GM19099 (cell line): Measurements from ENCODE around the gene PRAME.

ENCODE experiments used
- POLR2A ChIP-seq: IDR thresholded peaks from 3 replicates; pipeline ENCODE4 v1.6.1; 2011; ENCODE audit warnings: low read depth; ENCODE audit not compliant: insufficient read length; ENCODE audit errors: extremely low read depth

The PRAME gene

GRCh38 chr22:22520020-22520656, 38.9 kb downstream of the PRAME start, which contains the start of gene ZNF280A:
Gene ZNF280A, minus strand, starts transcription at chr22:22520270. Its CDS starts 4,640 bp downstream, at chr22:22515630.
- no peak for TF ChIP-seq POLR2A

DNA sequence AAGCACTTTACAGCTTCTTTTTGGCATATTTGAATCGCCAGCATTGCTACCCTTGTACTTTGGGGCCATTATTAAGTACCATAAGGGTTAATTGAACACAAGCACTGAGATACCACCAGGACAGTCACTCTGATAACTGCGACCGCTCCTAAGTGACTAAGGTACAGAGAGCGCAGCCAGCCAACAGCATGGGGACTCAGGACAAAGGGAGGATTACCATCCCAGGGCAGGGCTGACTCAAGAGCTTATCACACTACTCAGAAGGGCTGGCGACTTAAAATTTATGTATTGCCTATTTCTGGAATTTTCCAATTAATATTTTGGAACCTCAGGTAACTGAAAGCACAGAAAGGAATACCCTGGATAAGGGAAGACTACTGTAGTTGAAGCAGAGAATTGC, 39.5 kb downstream of the PRAME start:
- TF ChIP-seq POLR2A = no peak

GRCh38 chr22:22516992-22517391, 42.1 kb downstream of the PRAME start:
- no peak for TF ChIP-seq POLR2A

- no peak for TF ChIP-seq POLR2A
Measured at GRCh38 chr22:22515890-22516289, 43.2 kb downstream of the PRAME start.

GRCh38 chr22:22513619-22514018, 45.4 kb downstream of the PRAME start:
- no peak for TF ChIP-seq POLR2A

DNA sequence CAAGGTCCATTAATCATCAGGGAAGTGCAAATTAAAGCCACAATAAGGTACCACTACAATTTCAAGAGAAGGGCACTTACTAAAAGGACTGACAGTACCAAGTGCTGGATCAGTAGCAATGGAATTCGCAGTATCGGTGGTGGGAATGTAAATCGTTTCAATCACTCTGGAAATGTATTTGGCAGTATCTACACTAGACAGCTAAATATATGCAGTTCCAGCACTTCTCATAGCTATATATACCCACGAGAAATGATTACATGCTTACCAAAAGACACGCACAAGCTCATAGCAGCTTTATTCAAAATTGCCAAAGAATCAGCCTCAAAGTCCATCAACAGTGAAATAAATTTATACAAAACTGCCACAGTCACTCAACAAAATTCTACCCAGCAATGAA, 46.1 kb downstream of the PRAME start:
- TF ChIP-seq POLR2A = no peak

GRCh38 chr22:22508274-22509176, 50.5 kb downstream of the PRAME start, which contains the start of gene ZNF280B:
Gene ZNF280B, minus strand, starts transcription at chr22:22508742. Its CDS starts 19,344 bp downstream, at chr22:22489398.
- peak; percentile 66 for TF ChIP-seq POLR2A

GRCh38 chr22:22507743-22508273, 51.3 kb downstream of the PRAME start:
- TF ChIP-seq POLR2A = no peak

- TF ChIP-seq POLR2A = no peak
Measured at GRCh38 chr22:22506736-22507135, 52.3 kb downstream of the PRAME start.

- no peak for TF ChIP-seq POLR2A
Measured at GRCh38 chr22:22498267-22498666, 60.8 kb downstream of the PRAME start.
